PC-9 (cell line): ENCODE results near the gene PODXL. TPM values are rescaled to one million over a fixed set of nuclear protein-coding genes. Genes with fewer than 3 reads are reported as not detected.

Experiments
- BruUV-seq: library from RNA; stranded (reverse); fragments of 400-500 nt; replicated peaks from 2 replicates; lab custom pipeline; 2021; lab: Mats Ljungman, UMichigan
- CTCF ChIA-PET: fragments of 300-600 bp; sonication (Branson Sonifier 250); formaldehyde crosslinking; loops from one replicate; lab custom pipeline; 2022; ENCODE audit warnings: antibody characterized with exemption; lab: Charles Lee
- POLR2A ChIA-PET: fragments of 300-600 bp; sonication (Branson Sonifier 250); formaldehyde crosslinking; loops from one replicate; lab custom pipeline; 2022; ENCODE audit warnings: antibody characterized with exemption; ENCODE audit not compliant: unreplicated experiment; lab: Charles Lee
- DNase-seq, 2 experiments: peaks; one replicate each; pipeline versions ENCODE4 v3.0.0 to v3.0.0-alpha.2; 2015 to 2022; ENCODE audit warnings: mixed read lengths in 1 of 2
- H2AFZ ChIP-seq: fragments of 200-600 bp; sonication (generic); 2 replicates; pipeline ENCODE4 v1.8.1; 2017; ENCODE audit warnings: antibody characterized with exemption
- H3F3A ChIP-seq: fragments of 200-600 bp; sonication (generic); 2 replicates; pipeline ENCODE4 v1.8.1; 2017; ENCODE audit warnings: antibody characterized with exemption, mild to moderate bottlenecking, low read depth; ENCODE audit not compliant: insufficient read depth
- H3K27ac ChIP-seq: fragments of 200-600 bp; sonication (generic); 2 replicates; pipeline ENCODE4 v1.6.1; 2016; ENCODE audit warnings: mixed run types
- H3K27me3 ChIP-seq: fragments of 200-600 bp; sonication (generic); 2 replicates; pipeline ENCODE4 v1.6.1; 2016; ENCODE audit warnings: low read depth, mixed run types; ENCODE audit not compliant: insufficient read depth
- H3K36me3 ChIP-seq: fragments of 200-600 bp; sonication (generic); 2 replicates; pipeline ENCODE4 v1.6.1; 2016; ENCODE audit warnings: low read depth, mixed run types
- H3K4me1 ChIP-seq: fragments of 200-600 bp; sonication (generic); replicated peaks from 2 replicates; pipeline ENCODE4 v1.6.1; 2016; ENCODE audit warnings: mixed run types; ENCODE audit not compliant: insufficient read depth
- H3K4me2 ChIP-seq: fragments of 200-600 bp; sonication (generic); 2 replicates; pipeline ENCODE4 v1.6.1; 2017; ENCODE audit warnings: mixed run types
- H3K4me3 ChIP-seq: fragments of 200-600 bp; sonication (generic); 2 replicates; pipeline ENCODE4 v1.6.1; 2016; ENCODE audit warnings: mixed run types
- H3K79me2 ChIP-seq: fragments of 200-600 bp; sonication (generic); 2 replicates; pipeline ENCODE4 v1.6.1; 2017; ENCODE audit warnings: low read depth, mixed run types
- H3K9me2 ChIP-seq: fragments of 200-600 bp; sonication (generic); 2 replicates; pipeline ENCODE4 v1.8.1; 2017; ENCODE audit warnings: mild to moderate bottlenecking; ENCODE audit not compliant: insufficient read depth
- H3K9me3 ChIP-seq: fragments of 200-600 bp; sonication (generic); 2 replicates; pipeline ENCODE4 v1.8.1; 2016; ENCODE audit warnings: low read depth; ENCODE audit not compliant: insufficient read depth
- H4K20me1 ChIP-seq: fragments of 200-600 bp; sonication (generic); 2 replicates; pipeline ENCODE4 v1.8.1; 2017; ENCODE audit not compliant: insufficient read depth
- EZH2 ChIP-seq: fragments of 200-600 bp; sonication (generic); IDR thresholded peaks from 2 replicates; pipeline ENCODE4 v1.8.0; 2017; ENCODE audit warnings: antibody characterized with exemption, low read depth
- intact Hi-C: fragments of 100-400 bp; cut with micrococcal nuclease; formaldehyde crosslinking; loops from one replicate; pipeline ENCODE4 v1.10.0; 2022; ENCODE audit not compliant: unreplicated experiment
- total RNA-seq: library from RNA; stranded (reverse); gene quantifications from 2 replicates; pipeline ENCODE4 v1.2.3, GENCODE V29; 2021
- TF ChIP-seq, protein P1 (sequence below): fragments of 200-600 bp; sonication (generic); conservative IDR thresholded peaks from 2 replicates; pipeline ENCODE4 v1.6.1; 2017; ENCODE audit warnings: mixed run types, antibody characterized with exemption, mild to moderate bottlenecking, moderate library complexity

Gene PODXL
- total RNA-seq, 1 experiment from 2014 or later, result 75.3 TPM

DNA sequence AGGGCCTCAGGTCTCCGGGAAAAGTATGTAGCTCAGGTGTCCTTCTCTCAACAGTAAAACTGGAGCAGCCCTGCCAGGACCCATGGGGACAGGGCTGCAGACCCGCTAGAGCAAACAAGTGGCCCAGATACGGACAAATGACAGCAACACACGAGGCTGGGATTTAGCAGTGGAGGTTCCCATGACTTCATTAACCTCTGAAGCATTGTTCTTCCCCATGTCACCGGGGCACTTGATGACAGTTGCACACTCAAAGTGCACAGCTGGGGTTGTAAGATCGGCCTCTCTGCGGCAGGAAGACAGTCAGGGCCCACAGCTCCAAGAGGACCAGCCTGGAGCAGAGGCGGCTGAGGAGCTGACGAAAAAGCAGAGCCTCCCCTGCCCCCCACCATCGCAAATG is 12.5 kb upstream of the PODXL start:
- H3K9me2 ChIP-seq, result no peaks in the 10 kb centered on the region
- POLR2A ChIA-PET, result no interaction called here
- H3K79me2 ChIP-seq, result no peaks in the 10 kb centered on the region
- intact Hi-C loops, result no loop called here
- no peak for TF ChIP-seq EZH2
- TF ChIP-seq, protein P1, sequence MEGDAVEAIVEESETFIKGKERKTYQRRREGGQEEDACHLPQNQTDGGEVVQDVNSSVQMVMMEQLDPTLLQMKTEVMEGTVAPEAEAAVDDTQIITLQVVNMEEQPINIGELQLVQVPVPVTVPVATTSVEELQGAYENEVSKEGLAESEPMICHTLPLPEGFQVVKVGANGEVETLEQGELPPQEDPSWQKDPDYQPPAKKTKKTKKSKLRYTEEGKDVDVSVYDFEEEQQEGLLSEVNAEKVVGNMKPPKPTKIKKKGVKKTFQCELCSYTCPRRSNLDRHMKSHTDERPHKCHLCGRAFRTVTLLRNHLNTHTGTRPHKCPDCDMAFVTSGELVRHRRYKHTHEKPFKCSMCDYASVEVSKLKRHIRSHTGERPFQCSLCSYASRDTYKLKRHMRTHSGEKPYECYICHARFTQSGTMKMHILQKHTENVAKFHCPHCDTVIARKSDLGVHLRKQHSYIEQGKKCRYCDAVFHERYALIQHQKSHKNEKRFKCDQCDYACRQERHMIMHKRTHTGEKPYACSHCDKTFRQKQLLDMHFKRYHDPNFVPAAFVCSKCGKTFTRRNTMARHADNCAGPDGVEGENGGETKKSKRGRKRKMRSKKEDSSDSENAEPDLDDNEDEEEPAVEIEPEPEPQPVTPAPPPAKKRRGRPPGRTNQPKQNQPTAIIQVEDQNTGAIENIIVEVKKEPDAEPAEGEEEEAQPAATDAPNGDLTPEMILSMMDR, result no peak
- no peak overlapping the region for H2AFZ ChIP-seq
- no peaks in the 10 kb centered on the region for H3K36me3 ChIP-seq
- H3K4me1 ChIP-seq, result no peaks in the 10 kb centered on the region
- no peak overlapping the region for H3K27ac ChIP-seq
- H3K9me3 ChIP-seq, result no peaks in the 10 kb centered on the region
- H3K4me2 ChIP-seq, result no peak overlapping the region
- no peaks in the 10 kb centered on the region for H4K20me1 ChIP-seq
- no peak overlapping the region for H3K4me3 ChIP-seq
- CTCF ChIA-PET, result interaction anchor here (0.6 kb wide), 1 partner anchor 9 kb away, joined by 4 read pairs; no protein-coding TSS in a partner anchor
- H3K27me3 ChIP-seq, result no peaks in the 10 kb centered on the region
- DNase-seq, result no peak
- no peaks in the 10 kb centered on the region for H3F3A ChIP-seq
- no TSS peak for BruUV-seq

DNA sequence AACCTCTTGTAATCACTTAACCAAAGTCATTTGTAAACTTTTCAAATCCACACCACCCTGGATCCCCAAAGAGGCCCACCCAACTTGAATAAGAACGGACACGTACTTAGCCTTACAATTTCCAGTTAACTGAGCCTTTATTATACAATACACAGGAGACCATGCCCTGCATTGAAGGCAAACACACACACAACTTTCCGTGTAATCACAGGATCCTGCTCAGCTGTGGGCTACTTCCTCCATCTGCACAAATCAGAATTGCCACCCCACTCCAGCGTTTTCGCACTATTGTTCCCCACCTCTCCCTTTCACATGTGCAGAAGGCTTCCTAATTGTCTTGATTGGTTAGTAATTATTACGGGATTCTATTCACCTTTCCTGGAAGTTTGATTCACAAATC is 12.1 kb upstream of the PODXL start:
- H3F3A ChIP-seq, result no peaks in the 10 kb centered on the region
- no peaks in the 10 kb centered on the region for H3K9me3 ChIP-seq
- ChIA-PET CTCF (no interaction called here), POLR2A (no interaction called here)
- no peaks in the 10 kb centered on the region for H3K36me3 ChIP-seq
- H3K79me2 ChIP-seq, result no peaks in the 10 kb centered on the region
- no peak overlapping the region for H3K4me3 ChIP-seq
- DNase-seq, result no peak
- no peak overlapping the region for H3K27ac ChIP-seq
- BruUV-seq, result no TSS peak
- no peak overlapping the region for H3K4me2 ChIP-seq
- intact Hi-C loops, result no loop called here
- no peak overlapping the region for H2AFZ ChIP-seq
- H4K20me1 ChIP-seq, result no peaks in the 10 kb centered on the region
- H3K27me3 ChIP-seq, result no peaks in the 10 kb centered on the region
- H3K9me2 ChIP-seq, result no peaks in the 10 kb centered on the region
- no peak for TF ChIP-seq EZH2
- TF ChIP-seq, protein P1, result no peak
- no peaks in the 10 kb centered on the region for H3K4me1 ChIP-seq

DNA sequence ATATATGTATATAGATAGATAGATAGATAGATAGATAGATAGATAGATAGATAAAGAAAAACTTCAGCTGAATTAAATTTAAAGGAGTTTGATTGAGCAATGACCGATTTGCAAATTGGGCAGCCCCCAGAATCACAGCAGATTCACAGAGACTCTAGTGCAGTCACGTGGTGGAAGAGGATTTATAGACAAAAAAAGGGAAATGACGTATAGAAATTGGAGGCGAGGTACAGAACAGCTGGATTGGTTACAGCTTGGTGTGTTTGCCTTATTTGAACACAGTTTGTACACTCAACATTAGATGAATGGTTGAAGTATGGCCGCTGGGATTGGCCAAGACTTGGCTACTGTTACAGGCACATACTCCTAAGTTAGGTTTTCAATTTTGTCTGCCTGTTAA is 8.2 kb upstream of the PODXL start:
- Histone ChIP-seq H3K27me3 (no peaks in the 10 kb centered on the region), H3K79me2 (no peaks in the 10 kb centered on the region), H4K20me1 (no peaks in the 10 kb centered on the region), H3K4me2 (no peak overlapping the region), H3K9me2 (no peaks in the 10 kb centered on the region), H3K36me3 (no peaks in the 10 kb centered on the region), H2AFZ (no peak overlapping the region), H3K4me1 (no peaks in the 10 kb centered on the region), H3K4me3 (no peak overlapping the region), H3K27ac (no peak overlapping the region), H3F3A (no peaks in the 10 kb centered on the region), H3K9me3 (no peaks in the 10 kb centered on the region)
- DNase-seq, result no peak
- no peak for TF ChIP-seq EZH2
- TF ChIP-seq, protein P1, result no peak
- BruUV-seq, result no TSS peak
- ChIA-PET CTCF (no interaction called here), POLR2A (no interaction called here)
- intact Hi-C loops, result no loop called here
